Stimulated activated CD8-positive, alpha-beta memory T cell treated with anti-CD3 and anti-CD28 coated beads, Interleukin-4, amount 100 ng/mL, for 1 hour (primary cell): ENCODE results near the gene CDH4.

Source experiments
- DNase-seq, 2 donors: peaks; one replicate each; pipeline ENCODE4 v3.0.0-alpha.2; 2020; ENCODE audit warnings: low read depth in 2 of 2, low spot score in 1 of 2

Gene CDH4

DNA sequence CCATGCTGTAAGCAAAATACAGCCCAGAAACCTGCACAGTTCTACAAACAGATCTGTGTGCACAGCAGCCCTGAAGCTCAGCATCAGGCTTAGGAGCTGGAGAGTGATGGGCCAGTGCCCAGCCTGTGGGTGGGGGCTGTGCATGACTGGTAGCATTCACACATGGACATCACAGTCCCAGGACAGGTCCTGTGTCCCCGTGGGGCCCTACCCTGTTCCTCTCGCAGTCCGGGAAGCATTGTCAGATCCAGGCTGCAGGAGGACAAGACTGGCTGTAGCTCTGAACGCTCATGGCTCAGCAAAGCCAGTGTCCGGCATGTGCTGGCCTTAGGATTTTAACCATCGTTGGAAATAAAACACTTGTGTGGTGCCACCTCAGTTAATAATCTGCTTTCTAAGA, 234.1 kb downstream of the CDH4 start:
- no peak for DNase-seq

DNA sequence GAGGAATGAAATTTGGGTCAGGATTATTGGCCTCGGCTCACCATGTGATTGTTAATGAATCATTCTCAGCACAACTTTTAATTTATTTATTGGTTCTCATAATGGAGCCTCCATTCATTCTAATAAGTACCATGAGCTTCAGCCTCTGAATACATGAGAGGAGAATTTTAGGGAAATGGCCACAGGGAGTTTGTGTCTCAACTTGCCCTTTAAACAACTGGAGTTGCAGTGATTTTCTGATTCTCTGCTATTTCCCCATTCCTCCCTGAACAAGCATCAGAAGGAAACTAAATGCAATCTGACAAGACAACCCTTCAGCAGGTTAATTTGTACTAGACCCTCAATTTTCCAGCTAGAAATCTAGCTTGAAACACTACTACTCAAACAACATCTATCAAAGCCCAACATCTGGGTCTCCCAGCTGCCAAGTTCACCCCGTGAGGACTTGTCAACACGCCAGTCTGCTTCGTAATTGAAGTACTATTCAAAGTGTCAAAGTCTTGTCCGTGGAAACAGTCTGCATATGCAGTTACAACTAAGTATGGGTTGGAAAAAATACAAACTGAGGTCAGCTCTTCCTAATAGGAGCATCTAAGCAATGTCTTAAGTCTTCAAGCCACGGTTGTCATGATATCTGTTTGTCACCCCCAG, 235.4 kb downstream of the CDH4 start:
- no peak for DNase-seq

DNA sequence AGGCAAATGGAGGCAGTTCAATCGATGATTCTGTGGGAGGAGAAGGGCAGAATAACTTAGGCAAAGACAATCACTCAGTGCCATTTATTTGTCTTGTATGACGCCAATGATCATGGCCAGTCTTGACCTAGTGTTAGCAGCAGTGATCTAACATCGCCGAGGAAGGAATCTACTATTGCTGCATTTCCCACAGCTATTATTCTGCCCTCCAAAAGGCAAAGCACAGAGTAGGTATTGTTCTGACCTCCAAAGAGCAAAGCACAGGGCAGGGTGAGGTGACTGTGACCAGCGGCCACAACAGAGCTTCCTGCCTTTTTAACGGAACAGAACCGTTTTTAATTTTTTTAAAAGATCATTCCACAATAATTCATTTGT, 235.9 kb downstream of the CDH4 start:
- DNase-seq = no peak

DNA sequence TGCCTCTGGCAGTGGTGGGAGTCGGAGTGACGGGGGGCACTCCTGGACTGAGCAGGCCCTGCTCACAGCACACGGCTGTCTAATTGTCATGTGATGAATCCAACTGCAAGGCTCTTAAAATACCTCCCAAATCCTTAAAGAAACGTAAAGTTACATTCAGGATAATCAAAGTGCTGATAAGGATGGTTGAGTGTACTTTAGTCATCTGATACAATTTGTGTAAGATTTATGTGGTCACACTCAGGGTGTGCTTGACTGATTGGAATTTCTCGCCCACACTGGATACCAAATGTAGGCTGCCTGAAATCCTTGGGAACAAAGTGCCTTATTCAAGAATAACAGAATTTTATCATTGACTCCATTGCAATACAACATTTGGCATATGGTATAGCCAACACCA, 238.7 kb downstream of the CDH4 start:
- DNase-seq = no peak

DNA sequence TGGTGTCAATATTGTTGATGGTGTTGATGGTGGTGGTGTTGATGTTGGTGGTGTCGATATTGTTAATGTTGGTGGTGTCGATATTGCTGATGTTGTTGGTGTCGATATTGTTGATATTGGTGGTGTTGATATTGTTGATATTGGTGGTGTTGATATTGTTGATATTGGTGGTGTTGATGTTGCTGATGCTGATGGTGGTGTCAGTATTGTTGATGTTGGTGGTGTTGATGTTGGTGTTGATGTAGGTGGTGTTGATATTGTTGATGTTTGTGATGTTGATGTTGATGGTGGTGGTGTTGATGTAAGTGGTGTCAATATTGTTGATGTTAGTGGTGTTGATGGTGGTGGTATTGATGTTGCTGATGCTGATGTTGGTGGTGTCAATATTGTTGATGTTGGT, 240.0 kb downstream of the CDH4 start:
- DNase-seq = no peak

DNA sequence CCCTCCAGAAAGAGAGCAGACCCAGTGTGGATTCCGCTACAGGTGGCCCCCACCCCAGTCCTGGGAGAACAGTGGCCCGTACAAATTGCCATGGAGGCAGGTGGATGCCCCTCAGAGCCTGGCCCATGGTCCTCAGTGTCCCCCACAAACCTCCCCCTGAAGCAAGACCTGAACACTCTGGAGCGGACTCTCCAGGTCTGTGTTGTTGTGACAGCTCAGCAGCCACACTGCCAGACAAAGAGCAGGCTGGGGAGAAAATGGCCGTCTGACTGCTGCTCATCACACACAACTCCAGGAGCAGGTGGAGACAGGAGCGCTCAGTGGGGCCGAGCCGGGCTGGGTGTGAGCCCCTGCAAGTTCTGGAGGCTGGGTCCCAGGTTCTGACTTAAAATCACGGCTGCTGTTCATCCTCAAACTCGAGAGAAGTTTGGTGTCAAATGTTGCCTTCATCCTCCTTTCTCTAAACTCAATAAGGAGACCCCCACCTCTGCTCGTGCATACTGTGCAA, 241.8 kb downstream of the CDH4 start:
- DNase-seq = no peak

DNA sequence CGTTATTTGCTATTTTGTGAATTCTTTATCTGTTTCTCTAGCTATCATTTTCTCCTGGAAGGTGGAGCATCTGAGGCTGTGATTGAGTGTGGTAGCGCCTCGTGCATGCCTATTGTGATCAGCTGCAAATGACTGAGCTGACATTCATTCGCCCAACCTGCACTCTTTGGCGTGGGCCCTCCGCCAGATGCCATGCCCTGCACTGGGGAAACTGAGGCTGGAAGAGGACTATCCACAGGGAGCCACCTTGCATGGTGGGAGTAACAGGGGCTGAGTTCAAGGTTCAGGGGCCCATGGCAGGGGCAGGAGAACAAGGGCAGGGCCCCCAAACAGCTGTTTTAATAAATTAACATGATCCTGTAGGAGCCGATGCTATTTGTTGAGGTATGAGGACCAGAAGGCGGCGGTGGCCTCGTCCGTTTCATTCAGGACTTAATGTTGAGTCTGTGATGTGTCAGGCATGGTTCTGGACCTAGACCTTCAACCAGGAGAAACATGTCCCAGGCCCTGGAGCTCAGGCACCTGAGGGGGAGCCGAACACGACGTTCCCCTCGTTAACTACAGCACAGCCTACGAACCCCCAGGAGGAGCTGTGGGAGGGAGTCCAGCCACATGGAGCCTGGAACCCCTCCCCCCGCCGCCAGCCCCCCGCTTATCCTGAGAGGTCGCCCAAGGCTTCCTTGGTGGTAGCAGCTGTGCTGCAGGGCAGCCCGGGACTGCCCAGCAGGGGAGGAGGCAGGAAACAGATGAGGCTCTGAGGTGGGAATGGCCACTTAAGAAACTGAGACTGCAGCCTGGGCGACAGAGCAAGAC, 242.9 kb downstream of the CDH4 start:
- DNase-seq = no peak

DNA sequence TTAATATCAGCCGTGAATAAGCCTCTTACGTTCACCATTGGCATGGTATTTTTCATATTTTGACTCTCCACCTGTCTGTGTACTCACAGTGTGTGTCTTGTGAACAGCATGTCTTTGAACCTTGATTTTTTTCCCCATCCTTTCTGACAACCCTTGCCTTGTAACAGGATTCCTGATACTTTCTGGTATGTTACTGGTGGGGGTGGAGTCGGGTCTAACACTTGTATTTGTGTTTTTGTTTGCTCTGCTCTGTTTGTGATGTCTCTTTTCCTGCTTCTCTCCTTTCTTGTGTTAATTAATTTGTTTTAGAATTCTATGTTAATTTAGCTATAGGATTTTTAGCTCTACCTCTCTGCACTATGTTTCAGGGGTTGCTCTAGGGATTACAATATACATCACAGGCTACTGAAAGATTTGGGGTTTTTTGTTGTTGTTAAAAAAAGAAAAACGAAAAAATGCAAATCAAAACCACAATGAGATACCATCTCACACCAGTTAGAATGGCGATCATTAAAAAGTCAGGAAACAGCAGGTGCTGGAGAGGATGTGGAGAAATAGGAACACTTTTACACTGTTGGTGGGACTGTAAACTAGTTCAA, 245.1 kb downstream of the CDH4 start:
- DNase-seq = no peak

DNA sequence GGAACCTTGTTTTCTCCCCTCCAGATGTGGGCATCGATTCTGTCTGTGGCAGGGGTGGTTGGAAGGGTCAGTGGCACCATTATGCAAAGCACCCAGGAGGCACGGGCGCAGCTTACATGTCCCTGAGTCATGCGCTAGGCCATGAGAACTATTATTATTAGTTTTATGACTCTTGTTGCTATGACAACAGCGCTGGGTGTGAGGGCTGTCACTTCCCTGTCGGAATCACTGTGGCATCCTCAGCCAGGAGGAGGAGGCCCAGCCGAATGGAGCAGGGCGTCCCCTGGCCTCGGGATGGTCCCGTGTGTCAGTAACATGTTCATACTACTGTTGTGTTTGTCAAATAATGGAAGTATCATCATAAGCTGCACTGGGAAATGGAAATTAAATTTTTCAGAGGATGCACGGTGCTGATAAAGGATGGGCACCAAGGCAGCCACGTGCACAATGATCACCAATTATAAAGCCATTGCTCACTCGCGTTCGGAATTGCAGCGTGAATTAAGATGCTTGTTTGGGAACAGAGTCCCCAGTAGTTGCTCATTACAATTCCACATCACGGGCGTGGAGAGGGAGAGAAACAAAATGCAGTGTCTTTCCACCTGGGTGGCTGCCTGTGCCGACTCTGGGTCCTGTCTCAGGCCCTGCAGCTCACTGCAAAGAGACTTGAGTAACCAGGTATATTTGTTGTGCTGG, 247.9 kb downstream of the CDH4 start:
- no peak for DNase-seq

DNA sequence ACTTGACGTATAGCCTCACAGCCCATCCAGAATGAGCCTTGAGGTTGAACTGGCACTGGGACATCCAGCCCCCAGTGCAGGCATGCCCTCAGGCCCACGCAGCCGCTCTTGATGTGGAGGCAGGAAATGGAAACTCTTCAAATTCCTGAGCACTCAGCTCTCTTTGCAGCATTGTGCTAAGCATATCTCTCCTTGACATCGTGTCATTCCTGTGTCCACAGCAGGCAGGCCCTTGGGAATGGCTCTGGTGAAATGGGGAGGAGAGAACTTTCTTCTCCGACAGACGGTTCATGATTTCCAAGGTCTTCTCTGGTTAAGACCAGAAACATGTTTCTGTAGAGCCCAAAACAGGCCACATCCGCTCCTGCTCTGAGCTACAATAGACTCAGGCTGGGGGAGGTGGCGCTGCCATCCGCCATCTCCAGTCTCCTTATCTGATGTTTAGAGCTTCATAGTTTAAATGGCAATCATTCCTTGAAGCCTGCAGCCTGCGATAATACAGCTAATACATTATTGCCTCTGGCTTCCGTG, 248.8 kb downstream of the CDH4 start:
- no peak for DNase-seq

DNA sequence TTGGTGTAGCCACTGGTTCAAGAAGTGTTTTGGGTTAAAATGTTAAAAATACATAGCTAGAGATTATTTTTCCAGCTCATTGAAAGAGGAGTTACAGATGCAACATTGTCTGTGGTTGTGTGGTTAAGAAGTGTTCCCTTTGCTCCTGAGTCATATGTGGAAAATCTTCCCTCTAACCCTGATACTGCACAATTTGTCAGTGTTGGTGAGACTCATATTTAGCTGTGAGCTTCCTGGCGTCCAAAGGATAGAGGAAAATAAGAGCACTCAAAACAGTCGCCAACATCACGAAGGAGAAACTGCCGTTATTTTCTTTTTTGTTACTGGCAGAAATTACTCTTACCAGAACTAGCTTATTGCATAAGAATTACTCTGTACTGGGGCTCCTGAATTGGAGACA, 250.4 kb downstream of the CDH4 start:
- DNase-seq = no peak

DNA sequence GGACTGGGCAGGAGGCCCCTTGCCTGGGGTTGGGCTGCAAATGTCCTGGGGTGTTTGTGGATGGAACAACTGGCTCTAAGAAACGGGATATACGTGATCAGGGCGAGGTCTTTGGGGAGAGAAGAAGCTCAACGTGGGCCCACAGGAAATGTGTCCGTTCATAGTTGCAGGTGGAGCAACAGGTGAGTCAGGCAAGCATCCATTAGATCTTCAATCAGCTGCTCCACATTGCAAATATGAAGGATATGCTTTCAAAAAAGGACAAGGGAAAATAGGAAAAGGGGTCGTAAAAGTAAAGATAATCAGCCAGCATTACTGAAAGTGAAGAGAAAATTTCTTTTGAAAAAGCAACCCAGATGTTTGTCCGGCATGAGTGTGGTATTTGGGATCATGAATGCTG, 251.0 kb downstream of the CDH4 start:
- no peak for DNase-seq

DNA sequence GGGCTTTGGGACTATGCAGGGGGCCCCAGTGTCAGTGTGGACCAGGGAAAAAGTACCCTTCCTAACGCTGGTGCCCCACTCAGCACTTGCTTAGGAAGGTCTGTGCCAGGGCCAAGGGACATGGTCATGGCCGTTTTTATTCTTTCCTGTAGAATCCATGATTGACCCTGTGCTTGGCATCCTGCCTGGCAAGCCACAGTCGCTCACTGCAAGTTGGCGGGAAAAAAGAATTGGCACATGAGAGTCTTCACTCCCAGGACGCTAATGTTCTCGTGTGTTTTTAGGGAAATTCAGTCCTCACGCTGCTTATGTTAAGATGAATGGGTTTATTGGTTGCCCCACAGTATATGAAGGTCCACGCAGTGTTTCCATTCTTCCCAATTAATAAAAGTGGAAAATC, 253.4 kb downstream of the CDH4 start:
- no peak for DNase-seq

DNA sequence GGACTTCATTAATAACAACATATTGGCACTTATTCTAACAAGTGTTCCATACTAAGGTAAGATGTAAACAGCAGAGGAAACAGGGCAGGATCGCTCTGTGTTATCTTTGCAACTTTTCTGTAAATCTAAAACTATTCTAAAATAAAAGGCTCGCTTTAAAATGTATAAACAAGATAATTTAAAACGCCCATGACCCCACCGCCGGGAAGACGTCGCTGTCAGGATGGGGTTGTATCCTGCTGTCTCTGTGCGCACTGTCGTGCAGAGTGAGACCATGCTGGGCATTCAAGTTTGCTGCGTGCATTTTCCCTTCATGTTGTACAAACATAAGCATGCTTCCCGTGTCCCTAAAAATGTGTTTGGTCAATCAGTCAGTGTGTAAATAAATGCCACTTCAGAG, 255.7 kb downstream of the CDH4 start:
- no peak for DNase-seq

DNA sequence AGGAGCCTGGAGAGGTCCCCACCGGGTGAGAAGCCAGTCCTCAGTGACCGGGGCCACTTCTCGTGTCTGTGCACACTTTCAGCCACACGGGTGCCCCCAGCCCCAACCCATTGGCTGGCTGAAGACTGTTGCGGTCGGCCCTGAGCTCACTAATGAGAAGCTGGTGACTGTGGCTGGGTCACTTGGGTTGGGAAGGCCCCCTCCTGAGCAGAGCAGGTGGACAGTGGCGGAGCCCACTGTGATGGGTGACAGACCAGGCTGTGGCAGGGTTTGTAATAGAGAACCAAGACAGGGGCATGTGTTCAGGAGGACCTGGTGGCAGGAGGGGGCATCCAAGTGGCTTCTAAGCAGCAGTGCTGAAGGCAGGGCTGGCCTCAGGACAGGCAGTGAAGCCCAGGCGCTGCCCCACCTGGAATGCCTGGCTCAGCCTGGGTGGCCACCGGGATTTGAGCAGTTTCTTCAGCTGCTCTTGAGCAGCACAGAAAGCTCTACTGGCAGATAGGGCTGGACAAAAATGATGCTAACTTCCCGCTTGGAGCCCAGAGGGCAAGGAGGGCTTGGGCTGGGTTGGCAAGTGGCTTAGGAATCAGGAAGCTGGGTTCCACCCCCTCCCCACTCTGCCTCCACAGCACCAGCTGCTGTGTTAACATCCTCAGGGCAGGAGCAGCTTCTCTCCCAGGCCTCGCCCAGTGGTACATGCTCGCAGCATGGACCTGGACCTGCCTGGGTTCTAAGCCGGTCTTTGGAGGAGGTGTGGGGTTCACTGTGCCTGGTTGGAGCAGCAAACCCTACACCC, 256.4 kb downstream of the CDH4 start:
- DNase-seq = no peak

DNA sequence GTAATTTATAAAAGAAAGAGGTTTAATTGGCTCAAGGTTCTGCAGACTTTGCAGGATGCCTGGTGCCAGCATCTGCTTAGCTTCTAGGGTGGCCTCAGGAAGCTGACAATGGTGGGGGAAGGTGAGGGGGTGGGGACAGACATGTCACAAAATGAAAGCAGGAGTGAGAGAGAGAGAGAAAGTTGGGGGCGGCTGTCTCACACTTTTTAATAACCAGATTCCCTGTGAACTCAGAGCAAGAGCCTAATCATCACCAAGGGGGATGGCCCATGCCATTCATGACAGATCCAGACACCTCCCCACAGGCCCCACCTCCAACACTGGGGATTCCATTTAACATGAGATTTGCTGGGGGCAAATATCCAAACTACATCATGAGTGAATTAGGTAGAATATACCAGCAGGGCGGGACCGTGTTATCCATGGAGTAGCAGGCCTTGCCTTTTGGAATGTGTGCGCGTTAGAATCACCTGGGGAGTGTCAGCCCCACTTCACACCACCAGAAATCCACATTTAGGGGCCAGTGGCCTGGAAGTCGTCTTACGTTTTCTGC, 258.8 kb downstream of the CDH4 start:
- no peak for DNase-seq

DNA sequence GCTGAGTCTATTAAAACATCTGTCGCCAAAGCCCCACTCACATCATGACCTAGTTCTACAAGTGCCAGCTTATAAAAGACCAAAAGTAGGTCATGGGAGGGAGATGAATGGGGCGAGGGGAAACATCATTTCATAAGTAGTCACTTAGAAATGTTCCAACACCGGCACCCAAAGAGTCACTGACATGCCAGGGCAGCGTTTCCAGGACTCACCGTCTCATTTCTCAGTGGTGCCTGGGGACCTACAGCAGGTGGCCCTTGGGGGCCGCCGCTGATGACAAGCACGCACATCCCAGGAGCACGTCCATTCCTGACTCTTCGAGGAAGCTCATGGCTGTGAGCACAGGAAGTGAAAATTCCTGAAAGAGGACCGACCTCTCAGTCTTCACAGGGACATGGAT, 260.4 kb downstream of the CDH4 start:
- no peak for DNase-seq

DNA sequence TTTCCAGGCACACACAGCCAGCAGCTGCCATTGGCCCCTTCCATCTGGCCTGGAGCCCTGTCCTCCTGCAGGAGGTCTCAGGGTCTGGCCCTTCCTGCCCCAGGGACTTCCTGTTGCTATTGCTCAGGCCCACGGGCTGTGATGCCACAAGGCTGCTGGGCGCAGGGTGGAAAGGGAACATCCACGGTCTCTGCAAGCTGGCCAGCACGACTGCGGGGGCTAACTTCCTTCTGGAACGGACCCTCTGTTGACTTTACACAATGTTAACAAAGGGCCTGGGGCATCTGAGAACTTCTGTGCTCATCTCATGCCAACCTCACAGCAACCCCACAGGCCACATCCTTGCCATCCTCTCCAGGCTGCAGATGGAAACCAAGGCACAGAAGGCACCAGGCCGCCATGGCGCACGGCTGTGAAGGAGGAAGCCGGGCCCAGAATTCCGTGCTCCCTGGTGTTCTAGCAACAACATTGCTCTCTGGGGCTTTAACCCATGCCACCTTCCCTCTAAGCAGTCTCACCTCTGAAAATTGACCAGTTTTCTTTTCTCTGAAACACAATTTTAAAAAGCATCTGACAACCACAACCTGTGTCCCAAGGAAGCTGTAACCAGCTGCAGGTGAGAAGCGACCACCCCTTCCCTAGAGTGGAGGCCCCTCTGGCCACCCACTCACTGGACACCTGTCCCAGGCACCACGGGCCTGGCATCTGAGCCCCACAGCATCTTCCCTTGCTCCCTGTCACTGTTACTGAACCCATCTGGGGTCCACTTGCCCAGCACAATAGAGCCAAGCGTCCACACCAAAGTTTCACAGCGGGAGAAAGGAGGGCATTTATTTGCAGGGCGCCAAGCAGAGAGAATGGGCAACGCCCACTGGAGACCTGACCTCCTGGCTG, 261.3 kb downstream of the CDH4 start:
- DNase-seq = no peak

DNA sequence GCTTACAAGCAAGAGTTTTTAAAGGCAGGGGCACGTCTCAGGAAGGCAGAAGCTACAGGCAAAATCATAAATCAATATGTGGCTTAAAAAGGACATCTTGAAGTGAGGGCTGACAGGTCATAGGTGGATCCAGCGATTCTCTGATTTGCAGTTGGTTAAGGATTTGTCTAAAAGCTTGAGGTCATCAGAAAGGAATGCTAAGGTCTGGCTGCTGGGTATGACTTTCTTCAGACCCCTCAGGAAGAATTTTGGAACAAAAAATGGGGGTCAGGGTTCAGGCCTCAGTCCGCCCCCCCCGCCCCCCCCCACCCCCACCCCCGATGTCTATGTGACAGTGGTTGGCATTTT, 261.9 kb downstream of the CDH4 start:
- DNase-seq = no peak

DNA sequence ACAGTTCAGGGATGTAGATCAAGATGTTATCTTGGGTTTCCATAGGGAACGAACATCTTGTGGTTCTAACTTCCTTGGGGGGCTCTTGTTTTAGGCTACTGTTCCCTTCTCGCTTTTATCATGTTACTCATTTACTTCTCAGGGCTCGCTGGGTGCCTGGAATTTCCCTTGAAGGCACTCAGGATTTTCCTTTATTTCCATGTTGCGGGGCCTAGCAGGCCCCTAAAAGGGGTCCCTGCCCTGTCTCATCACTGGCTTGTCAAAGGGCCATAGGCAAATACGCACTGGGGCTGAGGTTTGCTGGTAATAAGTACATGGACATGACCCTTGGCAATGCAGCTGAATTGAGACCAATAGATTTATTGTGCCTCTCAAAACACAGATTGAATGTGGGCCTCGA, 262.3 kb downstream of the CDH4 start:
- no peak for DNase-seq
